KOPT-K1 (cell line): Measurements from ENCODE around the gene GNG8.

ENCODE experiments used
- H3K27ac ChIP-seq: fragments of 200-600 bp; sonication (generic); 2 replicates; pipeline ENCODE4 v1.5.1; 2016; ENCODE audit warnings: antibody characterized with exemption, mild to moderate bottlenecking, low read depth, low read length; ENCODE audit not compliant: poor library complexity, severe bottlenecking
- H3K36me3 ChIP-seq: fragments of 200-600 bp; sonication (generic); 2 replicates; pipeline ENCODE4 v1.5.1; 2017; ENCODE audit warnings: antibody characterized with exemption, mild to moderate bottlenecking, low read length, moderate library complexity; ENCODE audit not compliant: insufficient read depth
- H3K9me3 ChIP-seq: fragments of 200-600 bp; sonication (generic); 2 replicates; pipeline ENCODE4 v1.5.1; 2017; ENCODE audit warnings: antibody characterized with exemption, low read length, mild to moderate bottlenecking; ENCODE audit not compliant: insufficient read depth, poor library complexity, severe bottlenecking

GNG8 gene

DNA sequence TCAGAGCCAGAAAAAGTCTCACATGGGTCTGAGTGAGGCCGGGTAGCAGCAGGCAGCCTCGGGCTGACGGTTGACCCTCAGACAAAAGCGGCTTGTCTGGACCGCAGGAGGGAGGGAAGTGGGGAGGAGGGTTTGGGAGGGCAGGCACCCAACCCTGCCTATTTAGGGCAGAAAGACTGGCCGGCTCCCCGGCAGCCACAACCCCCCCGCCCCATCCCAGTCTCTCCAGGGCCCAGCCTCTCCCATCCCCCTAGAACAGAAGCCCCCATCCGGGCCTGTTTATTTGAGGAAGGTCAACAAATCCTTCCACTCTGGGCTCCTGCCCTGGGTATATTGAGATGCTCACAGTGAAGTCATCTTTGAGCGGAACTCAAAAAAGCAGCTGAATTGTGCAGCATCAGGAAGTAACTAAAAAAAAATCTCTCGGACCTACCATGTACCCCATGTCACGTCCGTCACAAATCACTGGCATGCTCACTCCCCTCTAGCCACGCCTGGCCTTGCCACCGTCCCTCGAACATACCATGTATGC is 18.7 kb upstream of the GNG8 start:
- Histone ChIP-seq H3K9me3 (no peaks in the 10 kb centered on the region), H3K27ac (no peak overlapping the region), H3K36me3 (no peaks in the 10 kb centered on the region)

DNA sequence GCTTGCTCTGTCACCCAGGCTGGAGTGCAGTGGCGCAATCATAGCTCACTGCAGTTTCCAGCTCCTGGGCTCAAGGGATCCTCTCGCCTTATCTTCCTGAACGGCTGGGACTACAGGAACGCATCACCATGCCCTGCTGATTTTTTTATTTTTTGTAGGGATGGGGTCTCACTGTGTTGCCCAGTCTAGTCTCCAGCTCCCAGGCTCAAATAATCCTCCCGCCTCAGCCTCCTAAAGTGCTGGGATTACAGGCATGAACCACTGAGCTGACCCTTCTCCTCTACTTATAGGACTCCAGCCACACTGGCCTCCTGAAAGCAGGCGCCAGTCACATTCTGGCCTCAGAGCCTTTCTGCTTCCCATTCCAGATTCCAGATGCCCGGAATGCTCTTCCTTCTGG is 14.4 kb upstream of the GNG8 start:
- Histone ChIP-seq H3K27ac (no peak overlapping the region), H3K9me3 (no peaks in the 10 kb centered on the region), H3K36me3 (no peaks in the 10 kb centered on the region)

DNA sequence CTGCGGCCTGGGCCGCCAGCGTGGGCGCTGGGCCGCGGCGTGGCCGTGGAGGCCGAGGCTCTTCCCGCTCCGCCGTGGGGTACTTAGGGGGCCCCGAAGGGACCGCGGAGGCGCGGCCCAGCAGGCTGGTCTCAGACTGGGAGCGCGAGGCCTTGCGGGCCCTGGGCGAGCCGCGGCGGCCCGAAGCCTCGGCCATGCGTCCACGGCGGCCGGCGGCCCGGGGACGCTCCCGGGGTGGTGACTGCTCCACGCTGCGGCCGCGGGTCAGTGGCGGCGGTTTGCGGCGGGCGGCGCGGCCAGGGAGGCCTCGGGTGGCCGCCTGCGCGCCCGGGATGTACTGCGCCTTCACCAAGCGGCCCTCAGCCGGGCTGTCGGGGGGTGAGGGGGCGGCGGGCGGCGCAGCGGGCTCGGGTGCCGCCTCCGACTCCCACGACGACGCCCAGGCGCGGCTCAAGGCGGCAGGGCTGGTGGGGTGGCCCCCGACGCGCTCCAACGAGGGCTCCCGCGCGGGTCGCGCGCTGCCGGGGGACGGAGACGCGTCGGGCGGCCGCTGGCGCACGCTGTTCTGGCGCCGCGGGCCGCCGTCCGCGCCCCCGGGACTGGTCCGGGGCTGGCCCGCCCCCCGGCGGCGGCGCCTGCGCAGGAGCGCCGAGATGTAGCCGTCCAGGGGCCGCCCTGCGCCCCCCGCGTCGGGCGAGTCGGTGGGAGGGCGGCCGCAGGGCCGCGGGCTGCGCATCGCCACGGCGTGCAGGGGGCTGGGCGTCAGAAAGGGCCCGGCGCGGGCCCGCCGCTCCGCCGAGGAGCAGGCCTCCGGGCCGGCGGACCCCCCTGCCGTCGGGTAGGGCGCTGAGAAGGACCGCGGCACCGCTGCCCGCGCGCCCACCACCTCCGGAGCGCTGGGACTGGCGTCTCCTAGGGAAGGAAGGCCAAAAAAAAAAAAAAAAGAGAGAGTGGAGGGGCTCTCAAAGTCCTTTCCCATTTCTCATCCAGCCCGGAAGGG is 13.3 kb upstream of the GNG8 start:
- Histone ChIP-seq H3K9me3 (no peaks in the 10 kb centered on the region), H3K36me3 (no peaks in the 10 kb centered on the region)

DNA sequence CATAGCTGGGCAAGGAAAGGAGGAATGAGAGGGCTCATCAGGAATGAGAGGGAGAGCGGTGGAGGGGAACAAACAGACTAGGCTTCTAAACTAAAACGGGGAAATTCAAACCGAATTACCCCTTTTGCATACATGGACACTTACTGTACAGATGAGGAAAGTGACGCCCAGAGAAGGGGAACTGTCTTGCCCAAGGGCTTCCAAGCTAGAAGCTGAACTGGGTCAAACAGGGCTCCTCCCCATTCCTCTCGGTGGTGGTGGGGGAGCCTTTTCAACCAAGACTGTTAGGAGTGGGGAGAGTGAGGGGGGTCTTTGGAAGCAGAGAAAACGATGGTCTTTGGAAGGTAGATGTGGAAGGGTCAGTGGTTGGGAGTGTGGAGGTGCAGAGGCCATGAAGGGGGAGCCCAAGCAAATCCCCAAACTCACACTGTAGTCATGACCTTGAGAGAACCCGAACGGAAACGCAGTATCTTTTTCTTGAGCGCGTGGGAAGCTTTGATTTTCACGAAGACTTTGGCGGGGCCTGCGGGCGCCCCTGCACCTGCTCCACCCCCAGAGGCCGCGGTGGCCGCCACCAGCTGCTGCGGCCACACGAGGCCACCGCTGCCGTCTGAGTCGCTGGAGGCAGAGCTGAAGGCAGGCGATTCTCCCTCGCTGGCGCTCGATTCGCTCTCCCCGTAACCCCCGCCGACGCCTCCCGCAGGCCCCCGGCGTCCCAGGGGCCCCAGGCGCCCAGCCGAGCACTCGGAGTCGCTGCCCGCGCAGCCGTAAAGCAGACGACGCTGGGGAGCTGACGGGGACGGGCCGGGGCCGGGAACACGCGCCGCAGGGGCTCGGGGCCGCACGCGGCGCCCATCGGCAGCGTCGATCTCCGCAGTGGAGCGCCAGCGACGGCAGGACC is 12.3 kb upstream of the GNG8 start:
- H3K36me3 ChIP-seq, result no peaks in the 10 kb centered on the region
- H3K27ac ChIP-seq, result no peak overlapping the region
- no peaks in the 10 kb centered on the region for H3K9me3 ChIP-seq

More for the DNA sequence above, 13.3 kb upstream of the GNG8 start:
- H3K27ac ChIP-seq, result no peak overlapping the region

DNA sequence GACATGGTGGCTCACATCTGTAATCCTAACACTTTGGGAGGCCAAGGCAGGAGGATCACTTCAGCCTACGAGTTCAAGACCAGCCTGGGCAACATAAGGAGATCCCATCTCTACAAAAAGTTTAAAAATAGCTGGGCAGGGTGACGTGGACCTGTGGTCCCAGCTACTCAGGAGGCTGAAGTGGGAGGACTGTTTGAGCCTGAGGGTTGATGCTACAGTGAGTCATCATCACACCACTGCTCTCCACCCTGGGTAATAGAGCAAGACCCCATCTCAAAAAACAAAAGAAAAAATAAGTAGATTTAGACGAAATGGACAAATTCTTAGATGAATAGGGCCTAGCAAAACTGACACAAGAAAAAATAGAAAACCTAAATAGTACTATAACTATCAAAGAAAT is 10.4 kb upstream of the GNG8 start:
- Histone ChIP-seq H3K36me3 (no peaks in the 10 kb centered on the region), H3K27ac (no peak overlapping the region), H3K9me3 (no peaks in the 10 kb centered on the region)

DNA sequence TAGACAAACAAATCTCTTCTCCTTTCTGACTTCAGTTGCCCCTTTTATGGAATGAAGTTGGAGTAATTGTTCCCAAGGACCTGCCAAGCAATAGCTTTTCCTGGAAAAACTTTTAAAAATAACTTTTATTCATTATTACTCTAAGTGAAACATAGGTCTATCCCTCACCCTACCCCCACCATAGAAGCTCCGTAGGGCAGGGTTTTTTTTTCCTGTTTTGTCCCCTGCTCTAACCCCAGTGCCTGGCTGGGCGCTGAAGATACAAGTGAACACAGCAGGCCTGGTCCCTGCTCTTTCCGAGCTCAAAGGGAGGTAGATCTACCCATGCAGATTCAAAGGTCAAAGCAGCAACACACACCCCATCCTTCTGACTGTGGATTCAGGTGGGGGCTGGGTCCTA is 8.7 kb upstream of the GNG8 start:
- no peak overlapping the region for H3K27ac ChIP-seq

DNA sequence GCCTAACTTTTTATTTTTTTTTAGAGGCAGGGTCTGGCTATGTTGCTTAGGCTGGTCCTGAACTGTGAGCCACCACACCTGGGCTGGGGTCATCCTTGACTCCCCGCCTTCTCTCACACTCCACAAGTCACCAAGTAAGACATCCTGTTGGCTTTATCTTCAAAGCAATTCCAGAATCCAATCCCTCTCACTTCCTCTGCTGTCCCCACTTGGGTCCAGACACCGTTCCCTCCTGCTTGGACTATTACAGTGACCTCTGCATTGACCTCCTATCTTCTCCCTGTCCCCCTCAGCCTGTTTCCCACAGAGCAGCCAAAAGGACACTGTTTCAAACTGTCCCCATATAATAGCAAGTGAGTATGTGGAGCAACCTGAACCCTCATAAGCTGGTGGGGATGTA is 4.7 kb upstream of the GNG8 start:
- Histone ChIP-seq H3K36me3 (no peaks in the 10 kb centered on the region), H3K27ac (no peak overlapping the region), H3K9me3 (no peaks in the 10 kb centered on the region)

More for the DNA sequence above, 8.7 kb upstream of the GNG8 start:
- no peaks in the 10 kb centered on the region for H3K9me3 ChIP-seq
- H3K36me3 ChIP-seq, result no peaks in the 10 kb centered on the region

DNA sequence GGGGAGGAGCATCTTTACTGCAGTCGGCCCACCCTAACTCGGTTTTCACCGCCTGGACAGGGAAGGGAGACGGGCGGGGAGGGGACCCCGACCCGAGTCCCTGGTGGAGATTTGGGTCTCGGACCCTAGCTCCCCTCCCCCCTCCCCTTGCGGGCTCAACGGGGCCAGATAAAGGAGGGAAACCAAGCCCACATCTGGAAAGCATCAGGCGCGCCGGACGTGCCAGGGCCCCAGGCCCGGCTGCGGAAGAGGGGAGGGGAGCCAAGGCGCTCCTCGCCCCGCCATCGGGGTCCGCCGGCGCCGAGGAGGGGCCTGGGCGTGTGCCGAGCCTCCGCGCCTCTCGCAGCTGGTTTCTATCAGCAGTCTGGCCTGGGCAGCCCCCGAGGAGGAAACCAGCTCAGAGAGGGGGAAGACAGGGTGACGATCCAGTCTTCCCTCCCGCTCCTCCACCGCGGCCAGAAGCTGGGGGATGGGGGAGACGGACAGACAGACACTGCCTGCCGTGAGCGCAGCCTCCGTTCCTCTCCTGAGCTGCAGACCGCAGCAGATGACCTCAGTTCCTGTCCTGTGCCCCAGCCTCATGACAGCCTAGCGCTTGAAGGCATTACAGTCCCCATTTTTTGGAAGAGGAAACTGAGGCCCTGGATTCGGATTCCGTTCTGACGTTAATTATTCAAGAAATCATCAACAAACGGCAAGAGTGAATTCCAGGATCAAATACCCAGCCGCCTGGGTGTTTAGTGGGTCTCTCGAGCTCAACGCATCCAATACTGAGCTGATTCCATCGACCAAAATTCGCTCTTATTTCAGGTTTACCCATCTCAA is 3.6 kb upstream of the GNG8 start:
- Histone ChIP-seq H3K36me3 (no peaks in the 10 kb centered on the region), H3K9me3 (no peaks in the 10 kb centered on the region), H3K27ac (no peak overlapping the region)

DNA sequence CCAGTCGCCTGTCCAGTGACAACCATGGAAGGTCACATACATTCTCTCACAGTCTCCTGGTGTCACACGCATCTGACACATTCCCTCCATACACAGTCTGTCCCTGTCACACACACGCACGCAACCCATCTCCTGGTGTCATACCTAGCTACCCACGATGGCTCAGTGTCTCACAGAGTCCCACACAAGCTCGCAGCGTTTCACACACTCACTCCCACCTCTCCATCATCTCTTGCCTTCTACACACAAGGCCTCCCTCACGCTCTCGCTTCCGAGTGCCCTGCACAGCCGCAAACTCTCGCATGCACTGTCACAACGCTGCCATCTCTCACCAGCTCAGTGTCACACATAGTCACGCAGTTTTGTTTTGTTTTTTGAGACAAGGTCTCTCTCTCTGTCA is 1.2 kb upstream of the GNG8 start:
- no peaks in the 10 kb centered on the region for H3K9me3 ChIP-seq
- no peak overlapping the region for H3K27ac ChIP-seq
- no peaks in the 10 kb centered on the region for H3K36me3 ChIP-seq

DNA sequence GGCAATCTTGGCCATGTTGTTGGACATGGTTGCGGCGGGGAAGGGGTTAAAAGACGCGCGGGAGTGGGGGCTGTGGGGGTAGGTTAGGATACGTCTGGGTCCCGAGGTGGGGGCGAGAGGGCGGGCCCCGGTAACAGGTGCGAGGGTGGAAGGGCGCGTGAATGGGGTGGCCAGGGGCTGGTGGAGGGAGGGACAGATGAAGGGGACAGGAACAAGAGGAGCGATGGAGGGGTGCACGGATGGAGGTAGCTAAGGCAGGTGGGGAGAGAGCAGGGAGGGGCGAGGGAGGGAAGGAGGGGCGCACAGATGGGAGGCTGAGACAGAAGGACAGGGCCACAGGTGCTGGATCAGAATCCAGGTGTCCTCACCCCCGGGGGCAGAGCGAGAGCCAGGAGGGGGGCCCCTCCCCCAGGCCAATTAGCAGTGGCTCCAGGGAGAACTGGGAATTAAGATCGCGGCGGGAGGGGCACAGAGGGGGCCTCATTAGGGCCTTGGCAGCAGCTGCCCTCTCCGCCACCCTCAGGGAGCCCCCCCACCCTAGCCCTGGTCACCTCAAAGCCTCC is 1.3 kb downstream of the GNG8 start:
- no peaks in the 10 kb centered on the region for H3K36me3 ChIP-seq
- H3K27ac ChIP-seq, result no peak overlapping the region
- H3K9me3 ChIP-seq, result no peaks in the 10 kb centered on the region

DNA sequence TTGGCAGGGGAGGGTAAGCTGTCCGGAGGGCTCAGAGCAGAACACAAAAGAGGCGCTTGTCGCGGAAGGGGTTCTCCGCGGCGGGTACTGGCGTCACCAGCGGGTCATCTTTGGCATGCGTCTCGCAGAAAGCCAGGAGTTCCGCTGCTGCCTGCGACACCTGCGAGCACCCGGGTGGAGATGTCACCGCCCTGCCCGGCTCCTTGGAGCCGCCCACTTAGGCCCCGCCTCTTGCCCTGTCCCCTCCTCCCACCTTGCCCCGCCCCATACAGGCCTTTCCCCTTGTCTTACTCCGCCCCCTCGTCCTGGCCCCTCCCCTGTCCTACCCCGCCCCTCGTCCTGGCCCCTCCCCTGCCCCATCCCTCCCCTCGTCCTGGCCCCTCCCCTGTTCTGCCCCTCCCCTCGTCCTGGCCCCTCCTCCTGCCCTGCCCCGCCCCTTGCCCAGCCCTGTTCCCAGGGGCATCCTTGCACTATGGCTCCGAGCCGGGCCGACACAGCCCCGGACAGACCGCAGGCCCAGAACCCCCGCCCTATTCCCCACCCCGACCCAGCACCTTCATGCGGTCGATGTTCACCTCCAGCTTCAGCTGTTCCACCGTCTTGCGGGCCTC is 1.9 kb downstream of the GNG8 start:
- Histone ChIP-seq H3K36me3 (no peaks in the 10 kb centered on the region), H3K9me3 (no peaks in the 10 kb centered on the region), H3K27ac (no peak overlapping the region)

DNA sequence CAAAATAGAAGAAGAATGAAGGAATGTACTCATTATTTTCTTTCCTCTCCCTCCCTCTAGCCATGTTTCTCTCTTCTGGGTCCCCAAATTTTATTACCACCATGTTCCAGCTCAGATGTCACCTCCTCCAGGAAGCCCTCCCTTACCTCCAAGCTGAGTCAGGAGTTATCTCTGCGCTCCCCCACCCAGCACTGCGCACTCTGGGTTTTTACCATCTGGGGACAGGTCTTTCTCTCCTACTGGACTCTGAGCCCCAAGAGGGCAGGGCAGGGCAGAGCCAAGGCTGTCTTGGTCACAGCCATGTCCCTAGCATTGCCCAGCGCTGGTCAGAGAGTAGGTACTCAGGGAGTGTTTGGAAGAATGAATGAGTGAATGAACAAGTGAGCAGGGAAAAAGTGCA is 2.9 kb downstream of the GNG8 start:
- Histone ChIP-seq H3K9me3 (no peaks in the 10 kb centered on the region), H3K36me3 (no peaks in the 10 kb centered on the region), H3K27ac (no peak overlapping the region)

DNA sequence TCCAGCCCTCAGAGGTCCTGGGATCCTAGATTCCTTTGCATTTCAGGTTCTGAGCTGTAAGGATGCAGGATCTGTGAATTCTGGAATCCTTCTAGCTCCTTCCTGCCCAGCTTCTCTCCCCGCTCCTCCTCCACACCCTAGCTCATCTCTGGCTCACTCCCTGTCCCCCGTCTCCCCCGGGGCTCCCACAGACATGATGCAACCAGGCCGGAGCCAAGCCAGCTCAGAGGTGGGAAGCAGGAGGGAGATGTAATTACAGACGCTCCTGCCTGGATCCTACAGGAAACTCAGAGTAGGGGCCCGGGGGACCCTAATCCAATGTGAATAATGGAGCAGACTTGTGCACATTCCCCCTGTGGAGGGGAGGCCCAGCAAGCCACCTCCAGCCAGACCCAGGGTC is 4.5 kb downstream of the GNG8 start:
- Histone ChIP-seq H3K36me3 (no peaks in the 10 kb centered on the region), H3K9me3 (no peaks in the 10 kb centered on the region), H3K27ac (no peak overlapping the region)
